Endothelial cell (in vitro differentiated cells): Measurements from ENCODE around the gene GNAT3. TPM values are rescaled to one million over a fixed set of nuclear protein-coding genes. Genes with fewer than 3 reads are reported as not detected.

Experiments used
- DNase-seq: peaks from one replicate; pipeline ENCODE4 v3.0.0; 2021; ENCODE audit warnings: low spot score
- H3K27ac Mint-ChIP-seq: one replicate; pipeline ENCODE4 v1.8.0; 2021; ENCODE audit warnings: mixed read lengths, inconsistent platforms; ENCODE audit not compliant: unreplicated experiment
- H3K27me3 Mint-ChIP-seq: one replicate; pipeline ENCODE4 v1.8.0; 2021; ENCODE audit warnings: mild to moderate bottlenecking, moderate library complexity, mixed read lengths, inconsistent platforms; ENCODE audit not compliant: unreplicated experiment
- H3K36me3 Mint-ChIP-seq: one replicate; pipeline ENCODE4 v1.8.0; 2021; ENCODE audit warnings: mild to moderate bottlenecking, low read depth, mixed read lengths, inconsistent platforms; ENCODE audit not compliant: unreplicated experiment
- H3K4me1 Mint-ChIP-seq: one replicate; pipeline ENCODE4 v1.8.0; 2021; ENCODE audit warnings: mild to moderate bottlenecking, mixed read lengths, inconsistent platforms; ENCODE audit not compliant: unreplicated experiment
- H3K4me3 Mint-ChIP-seq: one replicate; pipeline ENCODE4 v1.8.0; 2021; ENCODE audit warnings: mild to moderate bottlenecking, mixed read lengths, inconsistent platforms; ENCODE audit not compliant: unreplicated experiment
- H3K9me3 Mint-ChIP-seq: one replicate; pipeline ENCODE4 v1.8.0; 2021; ENCODE audit warnings: mixed read lengths, inconsistent platforms; ENCODE audit not compliant: unreplicated experiment
- long read RNA-seq: library from polyadenylated mRNA; unstranded; transcript quantifications from one replicate; pipeline ENCODE4 v2.0.0, GENCODE V29; 2020; ENCODE audit not compliant: unreplicated experiment
- total RNA-seq: library from RNA; stranded (reverse); fragmentation: NEBNext Ultra II Directional; extraction: Animal tissue kit (Norgen Biotek cat#: 25700); gene quantifications from one replicate; pipeline ENCODE4 v1.2.1, GENCODE V29; 2021; ENCODE audit not compliant: unreplicated experiment
- TF ChIP-seq, protein P1 (sequence below): fragments of 200-600 bp; sonication (generic); IDR thresholded peaks from one replicate; pipeline ENCODE4 v1.5.0; 2021; ENCODE audit warnings: antibody characterized with exemption; ENCODE audit not compliant: unreplicated experiment

The GNAT3 gene
- total RNA-seq = not detected
- long read RNA-seq = 0 reads

DNA sequence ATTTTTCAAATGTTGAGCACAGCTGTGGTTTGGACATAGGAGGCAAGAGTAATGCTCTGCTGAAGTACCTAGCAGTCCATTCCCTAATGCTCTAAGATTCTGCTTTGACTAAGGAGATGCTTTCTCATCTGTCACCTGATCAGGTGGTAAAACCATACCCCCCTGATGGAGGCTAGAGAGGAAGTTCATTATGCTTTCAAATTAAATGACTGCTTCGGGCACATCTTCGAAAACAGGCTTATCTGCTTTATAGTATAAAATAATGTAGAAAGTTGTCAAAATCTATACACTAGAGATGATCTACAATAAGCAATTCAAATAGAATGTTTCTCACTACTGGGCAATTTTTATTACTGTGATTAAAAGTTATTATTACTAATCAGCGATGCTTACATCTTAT lies at the start of gene GNAT3:
Gene GNAT3 (minus strand): TSS at position 101 of the 400 bp plus-strand sequence. CDS start 138 bp downstream, outside the sequence.
- H3K27me3 Mint-ChIP-seq = no peaks in the 10 kb centered on the region
- H3K36me3 Mint-ChIP-seq = no peaks in the 10 kb centered on the region
- TF ChIP-seq, protein P1, sequence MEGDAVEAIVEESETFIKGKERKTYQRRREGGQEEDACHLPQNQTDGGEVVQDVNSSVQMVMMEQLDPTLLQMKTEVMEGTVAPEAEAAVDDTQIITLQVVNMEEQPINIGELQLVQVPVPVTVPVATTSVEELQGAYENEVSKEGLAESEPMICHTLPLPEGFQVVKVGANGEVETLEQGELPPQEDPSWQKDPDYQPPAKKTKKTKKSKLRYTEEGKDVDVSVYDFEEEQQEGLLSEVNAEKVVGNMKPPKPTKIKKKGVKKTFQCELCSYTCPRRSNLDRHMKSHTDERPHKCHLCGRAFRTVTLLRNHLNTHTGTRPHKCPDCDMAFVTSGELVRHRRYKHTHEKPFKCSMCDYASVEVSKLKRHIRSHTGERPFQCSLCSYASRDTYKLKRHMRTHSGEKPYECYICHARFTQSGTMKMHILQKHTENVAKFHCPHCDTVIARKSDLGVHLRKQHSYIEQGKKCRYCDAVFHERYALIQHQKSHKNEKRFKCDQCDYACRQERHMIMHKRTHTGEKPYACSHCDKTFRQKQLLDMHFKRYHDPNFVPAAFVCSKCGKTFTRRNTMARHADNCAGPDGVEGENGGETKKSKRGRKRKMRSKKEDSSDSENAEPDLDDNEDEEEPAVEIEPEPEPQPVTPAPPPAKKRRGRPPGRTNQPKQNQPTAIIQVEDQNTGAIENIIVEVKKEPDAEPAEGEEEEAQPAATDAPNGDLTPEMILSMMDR = no peak
- H3K9me3 Mint-ChIP-seq = no peaks in the 10 kb centered on the region
- peaks cover 3% of the 10 kb centered on the region for H3K4me1 Mint-ChIP-seq
- no peak within 1 kb of the TSS for H3K27ac Mint-ChIP-seq
- H3K4me3 Mint-ChIP-seq = no peak within 1 kb of the TSS
- no peak for DNase-seq

DNA sequence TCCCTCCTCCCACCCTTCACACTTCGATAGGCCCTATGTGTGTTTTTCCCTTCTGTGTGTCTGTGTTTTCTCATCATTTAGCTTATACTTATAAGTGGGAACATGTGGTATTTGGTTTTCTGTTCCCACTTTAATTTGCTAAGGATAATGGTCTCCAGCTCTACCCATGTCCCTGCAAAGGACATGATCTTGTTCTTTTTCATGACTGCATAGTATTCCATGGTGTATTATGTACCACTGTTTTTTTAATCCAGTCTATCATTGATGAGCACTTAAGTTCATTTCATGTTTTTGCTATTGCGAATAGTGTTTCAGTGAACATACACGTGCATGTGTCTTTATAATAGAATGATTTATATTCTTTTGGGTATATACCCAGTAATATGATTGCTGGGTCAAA lies 46.3 kb upstream of the GNAT3 start:
- Mint-ChIP-seq H3K4me3 (no peak overlapping the region), H3K27ac (no peak overlapping the region), H3K36me3 (peaks cover 4% of the 10 kb centered on the region), H3K27me3 (no peaks in the 10 kb centered on the region), H3K4me1 (no peaks in the 10 kb centered on the region), H3K9me3 (no peaks in the 10 kb centered on the region)
- TF ChIP-seq, protein P1 = no peak
- DNase-seq = no peak

DNA sequence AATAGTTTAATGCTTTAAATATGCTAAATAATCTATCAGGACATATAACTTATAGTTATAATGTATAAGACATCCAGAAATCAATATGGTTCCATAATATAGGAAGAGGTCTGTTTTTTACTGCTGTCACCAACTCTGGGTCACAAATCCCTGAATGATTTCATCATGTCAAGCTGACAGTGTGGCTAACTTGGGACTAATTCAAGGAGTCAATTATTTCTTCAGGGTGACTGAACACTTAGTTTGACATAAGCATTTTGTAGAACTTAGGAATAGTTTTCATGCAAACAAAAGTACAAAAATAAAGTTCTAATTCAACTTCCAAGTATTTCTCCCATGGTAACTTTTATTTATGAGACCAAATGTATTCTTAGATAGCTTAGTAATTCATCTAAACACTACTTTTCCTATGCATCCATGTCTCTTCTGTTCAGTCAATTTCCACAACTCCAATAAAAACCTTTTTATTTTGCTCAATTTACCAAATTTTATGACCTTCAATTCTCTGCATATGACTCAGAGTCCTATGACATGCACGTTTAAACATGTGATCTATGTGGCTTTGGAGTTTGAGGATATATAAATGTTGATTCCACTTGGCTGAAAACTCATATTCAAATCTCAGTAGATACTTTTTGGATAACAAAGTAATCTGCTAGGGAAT lies 40.3 kb upstream of the GNAT3 start:
- Mint-ChIP-seq H3K27me3 (no peaks in the 10 kb centered on the region), H3K4me3 (no peak overlapping the region), H3K36me3 (no peaks in the 10 kb centered on the region), H3K9me3 (no peaks in the 10 kb centered on the region), H3K27ac (no peak overlapping the region), H3K4me1 (peaks cover 32% of the 10 kb centered on the region)
- TF ChIP-seq, protein P1 = no peak
- no peak for DNase-seq

DNA sequence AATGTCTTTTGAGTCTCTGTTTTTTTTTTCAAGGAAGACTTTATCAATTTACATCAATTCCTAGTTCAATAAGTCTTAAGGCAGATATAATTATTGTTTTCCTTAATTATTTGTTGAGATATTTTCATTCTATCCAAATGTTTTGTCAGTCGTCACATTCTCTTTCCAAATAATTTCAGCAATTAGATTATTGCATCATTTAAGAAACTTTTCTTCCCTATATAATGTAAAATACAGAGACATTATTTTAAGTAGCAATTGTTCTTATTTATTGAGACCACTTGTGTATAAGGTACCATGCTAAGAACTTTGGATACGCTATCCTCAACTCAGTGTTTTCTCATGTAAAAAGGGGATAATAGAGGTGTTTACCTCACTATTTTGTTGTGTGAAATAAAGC lies 38.1 kb upstream of the GNAT3 start:
- Mint-ChIP-seq H3K4me3 (no peak overlapping the region), H3K36me3 (no peaks in the 10 kb centered on the region), H3K9me3 (peaks cover under 1% of the 10 kb centered on the region), H3K27me3 (peaks cover 4% of the 10 kb centered on the region), H3K4me1 (peaks cover 32% of the 10 kb centered on the region), H3K27ac (no peak overlapping the region)
- DNase-seq = no peak
- TF ChIP-seq, protein P1 = no peak

DNA sequence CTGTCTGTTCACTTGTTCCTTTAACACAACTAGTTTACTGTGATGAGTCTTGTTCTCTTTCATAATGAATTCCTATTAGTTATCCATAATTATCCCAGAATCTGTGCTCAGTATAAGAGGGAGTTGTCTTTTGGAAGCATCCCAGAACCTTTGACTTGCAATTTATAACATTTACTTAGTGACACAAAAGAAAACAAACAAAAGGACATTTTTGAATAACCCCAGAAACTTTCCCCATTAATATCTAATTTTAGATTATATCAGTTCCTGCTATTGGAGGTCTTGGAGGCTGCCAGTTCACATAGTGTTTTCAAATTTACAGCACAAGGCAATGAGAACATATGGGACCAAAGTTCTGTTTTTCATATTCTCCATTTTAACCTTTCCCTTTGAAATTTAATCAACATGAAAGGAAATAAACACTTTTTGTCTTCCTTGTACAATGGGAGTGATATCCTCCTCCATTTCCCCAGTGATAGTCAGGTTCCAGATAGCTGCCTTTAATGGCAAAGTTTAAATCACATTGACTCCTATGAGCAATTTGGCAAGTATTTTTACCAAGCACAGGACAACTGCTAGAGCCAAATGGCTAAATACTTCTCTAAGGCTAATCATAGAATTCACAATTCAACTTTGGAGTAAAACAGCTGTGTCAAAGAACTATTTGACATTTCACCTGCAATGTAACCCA lies 37.1 kb upstream of the GNAT3 start:
- peak overlapping the region; percentile 34 for H3K27ac Mint-ChIP-seq
- peaks cover 4% of the 10 kb centered on the region for H3K27me3 Mint-ChIP-seq
- peaks cover 32% of the 10 kb centered on the region for H3K4me1 Mint-ChIP-seq
- DNase-seq = no peak
- peaks cover under 1% of the 10 kb centered on the region for H3K36me3 Mint-ChIP-seq
- TF ChIP-seq, protein P1 = no peak
- H3K9me3 Mint-ChIP-seq = peaks cover 6% of the 10 kb centered on the region
- no peak overlapping the region for H3K4me3 Mint-ChIP-seq
